Endothelial cell of umbilical vein (primary cell): ENCODE measurements around the gene XRCC4. TPM values are rescaled to one million over a fixed set of nuclear protein-coding genes. Genes with fewer than 3 reads are reported as not detected.
"Not testable (repeated sequence)": the region's sequence is repeated elsewhere in the genome, so short reads cannot be mapped to it uniquely, and the experiment has no call there.

ENCODE experiments used
- BruUV-seq: library from RNA; stranded (reverse); fragments of 400-500 nt; replicated peaks from 2 replicates; lab custom pipeline; 2021; lab: Mats Ljungman, UMichigan
- CTCF ChIA-PET: fragments of 300-600, 350-600 bp; sonication (Branson Sonifier 250); formaldehyde crosslinking; loops from one replicate; lab custom pipeline; 2021; ENCODE audit warnings: antibody characterized with exemption, inconsistent platforms; lab: Charles Lee
- POLR2A ChIA-PET: fragments of 300-600, 350-600 bp; sonication (Branson Sonifier 250); formaldehyde crosslinking; loops from one replicate; lab custom pipeline; 2021; ENCODE audit warnings: antibody characterized with exemption, inconsistent platforms; lab: Charles Lee
- DNase-seq: peaks from one replicate; pipeline ENCODE4 v3.0.0-alpha.2; 2011; ENCODE audit warnings: low read depth, low spot score
- FAIRE-seq: peaks from 2 replicates; lab custom pipeline; 2011; peaks lifted over from hg19 to GRCh38; lab: Jason Lieb, UNC
- H2AFZ ChIP-seq: 2 replicates; pipeline ENCODE4 v1.6.0; 2012; ENCODE audit warnings: low read depth, low read length, control low read depth, inconsistent platforms
- H3K27ac ChIP-seq: 2 replicates; pipeline ENCODE4 v1.5.1; 2011; ENCODE audit warnings: low read depth, mild to moderate bottlenecking, control low read depth, low read length, moderate library complexity; ENCODE audit not compliant: insufficient read depth
- H3K27me3 ChIP-seq, 2 experiments: 2 replicates each; pipeline versions ENCODE4 v1.6.0 to v1.6.1; 2011; ENCODE audit warnings: low read length in 2 of 2, mixed read lengths in 1 of 2; ENCODE audit not compliant: control insufficient read depth in 2 of 2, insufficient read depth in 2 of 2
- H3K36me3 ChIP-seq, 2 experiments: 2 replicates in 1 of 2; 3 replicates in 1 of 2; pipeline ENCODE4 v1.5.1; 2011; ENCODE audit warnings: low read length in 2 of 2, mild to moderate bottlenecking in 1 of 2, moderate library complexity in 1 of 2; ENCODE audit not compliant: control insufficient read depth in 2 of 2, insufficient read depth in 2 of 2; ENCODE audit errors: extremely low read depth in 1 of 2
- H3K4me1 ChIP-seq: 3 replicates; pipeline ENCODE4 v1.5.1; 2011; ENCODE audit warnings: mild to moderate bottlenecking, low read length; ENCODE audit not compliant: control insufficient read depth, insufficient read depth; ENCODE audit errors: extremely low read depth
- H3K4me2 ChIP-seq: 2 replicates; pipeline ENCODE4 v1.6.1; 2011; ENCODE audit warnings: low read length, control low read depth, mixed read lengths; ENCODE audit not compliant: insufficient read depth
- H3K4me3 ChIP-seq, 3 experiments: fragments of 200-600 bp in 1 of 3; sonication (generic), shearing (Covaris generic) in 1 of 3; replicated peaks in 1 of 3; 2 replicates each; pipeline ENCODE4 v1.5.1; 2011 to 2016; ENCODE audit warnings: control low read depth in 3 of 3, low read length in 3 of 3, mild to moderate bottlenecking in 2 of 3, inconsistent platforms in 1 of 3, low read depth in 1 of 3, moderate library complexity in 1 of 3; ENCODE audit not compliant: insufficient read depth in 1 of 3
- H3K79me2 ChIP-seq: 2 replicates; pipeline ENCODE4 v1.6.0; 2012; ENCODE audit warnings: low read length, inconsistent platforms; ENCODE audit not compliant: control insufficient read depth, insufficient read depth
- H3K9ac ChIP-seq: replicated peaks from 2 replicates; pipeline ENCODE3; 2011; ENCODE audit warnings: low read length, control low read depth; ENCODE audit not compliant: insufficient read depth; ENCODE audit errors: extremely low read depth
- H3K9me1 ChIP-seq: replicated peaks from 3 replicates; pipeline ENCODE4 v1.6.0; 2011; ENCODE audit warnings: mild to moderate bottlenecking, low read length; ENCODE audit not compliant: control insufficient read depth, insufficient read depth; ENCODE audit errors: extremely low read depth
- H3K9me3 ChIP-seq: replicated peaks from 2 replicates; pipeline ENCODE4 v1.5.1; 2012; ENCODE audit warnings: low read length, inconsistent platforms; ENCODE audit not compliant: control insufficient read depth, insufficient read depth
- H4K20me1 ChIP-seq: replicated peaks from 2 replicates; pipeline ENCODE3; 2011; ENCODE audit warnings: mild to moderate bottlenecking, low read length; ENCODE audit not compliant: control insufficient read depth, insufficient read depth; ENCODE audit errors: extremely low read depth
- EZH2 ChIP-seq: IDR thresholded peaks from 2 replicates; pipeline ENCODE4 v1.6.1; 2012; ENCODE audit warnings: borderline replicate concordance, low read depth, mild to moderate bottlenecking, moderate library complexity, low read length, inconsistent platforms; ENCODE audit not compliant: severe bottlenecking
- FOS ChIP-seq: IDR thresholded peaks from 2 replicates; pipeline ENCODE4 v1.6.1; 2011; ENCODE audit warnings: mild to moderate bottlenecking, low read length, moderate library complexity, borderline replicate concordance; ENCODE audit not compliant: insufficient read depth
- GATA2 ChIP-seq: IDR thresholded peaks from 2 replicates; pipeline ENCODE4 v1.7.0; 2011; ENCODE audit warnings: low read depth, mild to moderate bottlenecking, moderate library complexity, mixed read lengths, low read length; ENCODE audit not compliant: insufficient read length, insufficient read depth
- JUN ChIP-seq: IDR thresholded peaks from 2 replicates; pipeline ENCODE4 v1.6.1; 2011; ENCODE audit warnings: borderline replicate concordance, low read depth; ENCODE audit not compliant: insufficient read length, insufficient read depth
- MYC ChIP-seq: IDR thresholded peaks from one replicate; pipeline ENCODE4 v1.6.1; 2011; ENCODE audit warnings: mild to moderate bottlenecking, low read depth, low read length
- POLR2A ChIP-seq: IDR thresholded peaks from 2 replicates; pipeline ENCODE4 v1.6.1; 2012; ENCODE audit warnings: low read depth, mild to moderate bottlenecking, control low read depth, low read length
- POLR2AphosphoS5 ChIP-seq: IDR thresholded peaks from 2 replicates; pipeline ENCODE4 v1.6.1; 2012; ENCODE audit warnings: low read depth, mild to moderate bottlenecking, control low read depth, low read length, moderate library complexity; ENCODE audit not compliant: insufficient read depth
- dilution Hi-C: fragments of 300-500 bp; cut with MboI; formaldehyde crosslinking; loops from one replicate; pipeline ENCODE4 v1.15.0; 2019; ENCODE audit warnings: low sequenced_read_pairs; ENCODE audit not compliant: extremely low pct_ligation_motif_present
- intact Hi-C: fragments of 100-400 bp; cut with micrococcal nuclease; formaldehyde crosslinking; loops from one replicate; pipeline ENCODE4 v1.10.0; 2022
- polyA plus RNA-seq, 4 experiments: library from polyadenylated mRNA; depleted of rRNA in 3 of 4; stranded (reverse) in 3 of 4; unstranded in 1 of 4; fragments of >200 nt; gene quantifications; 2 replicates each; pipeline versions ENCODE4 v1.2.1 to v1.2.3, GENCODE V29; 2011 to 2012; ENCODE audit warnings: missing spikeins in 1 of 4
- total RNA-seq: library from RNA; stranded (reverse); gene quantifications from 2 replicates; pipeline ENCODE4 v1.2.3, GENCODE V29; 2021
- TF ChIP-seq, protein P1 (sequence below), 2 donors: IDR thresholded peaks; 1 replicate in 1 of 2; 2 replicates in 1 of 2; pipeline ENCODE4 v1.5.1; 2011; ENCODE audit warnings: low read length in 2 of 2, mild to moderate bottlenecking in 2 of 2, moderate library complexity in 2 of 2, control low read depth in 1 of 2, inconsistent platforms in 1 of 2, low read depth in 1 of 2; ENCODE audit not compliant: insufficient read depth in 1 of 2; ENCODE audit errors: extremely low read depth in 1 of 2
- TF ChIP-seq, protein P2 (sequence below): IDR thresholded peaks from 2 replicates; pipeline ENCODE4 v1.6.1; 2011; ENCODE audit not compliant: insufficient read depth, insufficient read length

The XRCC4 gene
- total and polyA plus RNA-seq, 2 donors (not counting 3 experiments of a cell fraction or from before 2014, with no cell fraction given), result 1.3 to 7.7 TPM

DNA sequence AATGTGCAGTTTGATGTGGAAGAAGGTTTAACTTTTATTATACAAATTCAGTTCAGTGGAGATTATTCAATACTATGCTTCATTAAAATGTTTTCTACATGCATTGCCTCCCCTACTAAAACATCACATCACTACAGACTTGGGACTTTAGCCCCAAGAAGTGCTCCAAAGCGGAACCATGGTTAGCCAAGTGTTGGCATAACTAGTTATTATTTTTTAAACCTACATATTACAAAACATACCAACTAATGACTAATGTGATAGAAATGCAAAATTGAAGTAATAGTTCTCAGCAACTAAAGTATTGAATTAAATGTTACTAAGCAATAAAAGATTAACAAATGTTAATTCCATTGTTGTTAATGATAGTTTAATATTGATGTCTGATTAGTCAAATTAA, 74.5 kb downstream of the XRCC4 start:
- no peak for DNase-seq
- dilution Hi-C loops, result no loop called here
- H3K79me2 ChIP-seq, result no peaks in the 10 kb centered on the region

DNA sequence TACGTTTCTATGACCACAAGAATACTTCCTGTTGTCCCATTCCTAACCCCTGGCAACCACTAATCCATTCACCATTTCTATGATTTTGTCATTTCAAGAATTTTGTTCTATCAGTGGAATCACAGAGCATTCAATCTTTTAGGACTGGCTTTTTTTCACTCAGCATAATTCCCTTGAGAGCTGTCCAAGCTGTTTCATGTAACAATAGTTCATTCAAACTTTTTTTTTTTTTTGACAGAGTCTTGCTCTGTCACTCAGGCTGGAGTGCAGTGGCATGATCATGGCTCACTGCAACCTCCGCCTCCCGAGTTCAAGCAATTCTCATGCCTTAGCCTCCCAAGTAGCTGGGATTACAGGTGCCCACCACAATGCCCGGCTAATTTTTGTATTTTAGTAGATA, 75.6 kb downstream of the XRCC4 start:
- intact Hi-C loops, POLR2A ChIA-PET, H3K4me1 ChIP-seq, CTCF ChIA-PET, H3K4me3 ChIP-seq, H3K4me2 ChIP-seq, H3K79me2 ChIP-seq, H3K9me1 ChIP-seq, H3K27ac ChIP-seq, H4K20me1 ChIP-seq, BruUV-seq, DNase-seq, H2AFZ ChIP-seq, H3K9ac ChIP-seq, dilution Hi-C loops, FAIRE-seq, H3K9me3 ChIP-seq, H3K27me3 ChIP-seq, H3K36me3 ChIP-seq: not testable (repeated sequence)

More for the DNA sequence above, 74.5 kb downstream of the XRCC4 start:
- no peaks in the 10 kb centered on the region for H3K9me1 ChIP-seq
- no peaks in the 10 kb centered on the region for H3K36me3 ChIP-seq
- BruUV-seq, result no TSS peak
- H3K9me3 ChIP-seq, result no peaks in the 10 kb centered on the region
- H3K9ac ChIP-seq, result no peak overlapping the region
- ChIA-PET CTCF (interaction anchor here (1.2 kb wide), 1 partner anchor 11 kb away, joined by 4 read pairs; no protein-coding TSS in a partner anchor), POLR2A (no interaction called here)
- FAIRE-seq, result no peak
- H3K4me3 ChIP-seq, result no peak overlapping the region
- no peak overlapping the region for H2AFZ ChIP-seq
- TF ChIP-seq GATA2 (no peak), JUN (no peak), EZH2 (no peak), POLR2AphosphoS5 (no peak), POLR2A (no peak), FOS (no peak), MYC (no peak)
- TF ChIP-seq, protein P1, sequence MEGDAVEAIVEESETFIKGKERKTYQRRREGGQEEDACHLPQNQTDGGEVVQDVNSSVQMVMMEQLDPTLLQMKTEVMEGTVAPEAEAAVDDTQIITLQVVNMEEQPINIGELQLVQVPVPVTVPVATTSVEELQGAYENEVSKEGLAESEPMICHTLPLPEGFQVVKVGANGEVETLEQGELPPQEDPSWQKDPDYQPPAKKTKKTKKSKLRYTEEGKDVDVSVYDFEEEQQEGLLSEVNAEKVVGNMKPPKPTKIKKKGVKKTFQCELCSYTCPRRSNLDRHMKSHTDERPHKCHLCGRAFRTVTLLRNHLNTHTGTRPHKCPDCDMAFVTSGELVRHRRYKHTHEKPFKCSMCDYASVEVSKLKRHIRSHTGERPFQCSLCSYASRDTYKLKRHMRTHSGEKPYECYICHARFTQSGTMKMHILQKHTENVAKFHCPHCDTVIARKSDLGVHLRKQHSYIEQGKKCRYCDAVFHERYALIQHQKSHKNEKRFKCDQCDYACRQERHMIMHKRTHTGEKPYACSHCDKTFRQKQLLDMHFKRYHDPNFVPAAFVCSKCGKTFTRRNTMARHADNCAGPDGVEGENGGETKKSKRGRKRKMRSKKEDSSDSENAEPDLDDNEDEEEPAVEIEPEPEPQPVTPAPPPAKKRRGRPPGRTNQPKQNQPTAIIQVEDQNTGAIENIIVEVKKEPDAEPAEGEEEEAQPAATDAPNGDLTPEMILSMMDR (IDR thresholded peaks at IDR 0.05; ENCODE audit: extremely low read depth in 1 of 2, insufficient read depth in 1 of 2, low read depth in 1 of 2, low read length in 2 of 2), result no peak
- TF ChIP-seq, protein P2, sequence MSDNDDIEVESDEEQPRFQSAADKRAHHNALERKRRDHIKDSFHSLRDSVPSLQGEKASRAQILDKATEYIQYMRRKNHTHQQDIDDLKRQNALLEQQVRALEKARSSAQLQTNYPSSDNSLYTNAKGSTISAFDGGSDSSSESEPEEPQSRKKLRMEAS, result no peak
- no peaks in the 10 kb centered on the region for H3K27me3 ChIP-seq
- intact Hi-C loops, result no loop called here
- H4K20me1 ChIP-seq, result no peaks in the 10 kb centered on the region
- H3K4me2 ChIP-seq, result no peak overlapping the region
- H3K4me1 ChIP-seq, result no peaks in the 10 kb centered on the region
- no peak overlapping the region for H3K27ac ChIP-seq
